ENCODE data around the gene S1PR1. TPM values are rescaled to one million over a fixed set of nuclear protein-coding genes. Genes with fewer than 3 reads are reported as not detected.

The S1PR1 gene
- total and polyA plus RNA-seq, 4 donors: 31.6 to 75.7 (median 50.3) TPM

Other genes starting within 250 kb of the S1PR1 start
- gene DPH5, start 211.2 kb upstream of the S1PR1 start, total RNA-seq: 10 to 100 TPM; 28.6 to 35.0 TPM
- gene DPH5, start 211.2 kb upstream of the S1PR1 start, polyA plus RNA-seq (ENCODE audit: insufficient read length in 2 of 2): 10 to 100 TPM; 34.1 to 34.9 TPM